GM12878 (cell line): ENCODE results near the gene TRPV6.
A peak's percentile ranks its signal among the peaks of the same experiment; 100 is the strongest.

Experiments
- CTCF ChIP-seq, 3 experiments: IDR thresholded peaks in 2 of 3; conservative IDR thresholded peaks in 1 of 3; 2 replicates each; pipeline ENCODE4 v1.5.1; 2011; ENCODE audit warnings: low read depth in 3 of 3, low read length in 3 of 3, mild to moderate bottlenecking in 3 of 3, control low read depth in 2 of 3, moderate library complexity in 2 of 3, inconsistent platforms in 1 of 3, mixed read lengths in 1 of 3; ENCODE audit not compliant: control insufficient read depth in 2 of 3, insufficient read depth in 1 of 3; ENCODE audit errors: extremely low read depth in 1 of 3
- ELK1 ChIP-seq: IDR thresholded peaks from 2 replicates; pipeline ENCODE4 v1.6.1; 2012; ENCODE audit warnings: low read depth, low read length, improper control_type of control experiment
- EP300 ChIP-seq, 2 experiments: fragments of 150-350 bp in 1 of 2; IDR thresholded peaks; 2 replicates each; pipeline ENCODE4 v1.6.1; 2011 to 2012; ENCODE audit warnings: low read depth in 2 of 2, low read length in 2 of 2, borderline replicate concordance in 1 of 2, improper control_type of control experiment in 1 of 2, inconsistent platforms in 1 of 2; ENCODE audit not compliant: control insufficient read depth in 1 of 2
- KDM1A ChIP-seq: fragments of 200-600 bp; sonication (generic); IDR thresholded peaks from 2 replicates; pipeline ENCODE4 v1.6.1; 2016; ENCODE audit warnings: borderline replicate concordance
- POLR2A ChIP-seq: IDR thresholded peaks from 2 replicates; pipeline ENCODE4 v1.6.1; 2011; ENCODE audit warnings: low read depth, mild to moderate bottlenecking, low read length
- POLR2AphosphoS5 ChIP-seq: IDR thresholded peaks from 2 replicates; pipeline ENCODE4 v1.6.1; 2011; ENCODE audit warnings: mild to moderate bottlenecking, low read length, inconsistent platforms
- RAD21 ChIP-seq: IDR thresholded peaks from 2 replicates; pipeline ENCODE4 v1.6.1; 2011; ENCODE audit warnings: mild to moderate bottlenecking, low read depth, low read length, moderate library complexity; ENCODE audit not compliant: insufficient read depth
- TAF1 ChIP-seq: IDR thresholded peaks from 2 replicates; pipeline ENCODE4 v1.6.1; 2011; ENCODE audit warnings: mild to moderate bottlenecking, low read depth, low read length, borderline replicate concordance
- ZNF207 ChIP-seq: fragments of 450-650 bp; IDR thresholded peaks from 2 replicates; pipeline ENCODE4 v1.6.1; 2014; ENCODE audit warnings: antibody characterized with exemption, mild to moderate bottlenecking, borderline replicate concordance
- ZNF274 ChIP-seq: IDR thresholded peaks from one replicate; pipeline ENCODE4 v1.8.0; 2011; ENCODE audit not compliant: insufficient read length, insufficient read depth
- TF ChIP-seq, protein P1 (sequence below): IDR thresholded peaks from 2 replicates; pipeline ENCODE4 v1.6.1; 2011; ENCODE audit warnings: borderline replicate concordance, low read depth, mild to moderate bottlenecking, moderate library complexity, mixed read lengths, low read length; ENCODE audit not compliant: insufficient read depth; ENCODE audit errors: extremely low read length
- TF ChIP-seq, protein P2 (sequence below): IDR thresholded peaks from 2 replicates; pipeline ENCODE4 v1.6.1; 2011; ENCODE audit warnings: low read depth, low read length, improper control_type of control experiment, borderline replicate concordance

GRCh38 chr7:142873281-142873784 lies 12.2 kb downstream of the TRPV6 start:
- TF ChIP-seq EP300 (IDR thresholded peaks at IDR 0.05; ENCODE audit: borderline replicate concordance in 1 of 2, control insufficient read depth in 1 of 2, low read depth in 2 of 2, low read length in 2 of 2) (no peak), ZNF274 (no peak), RAD21 (peak; percentile 28; the same call in 1 of the 2 replicates), CTCF (IDR thresholded peaks at IDR 0.05 in 2 of 3, conservative IDR thresholded peaks at IDR 0.05 in 1 of 3; ENCODE audit: control insufficient read depth in 2 of 3, extremely low read depth in 1 of 3, insufficient read depth in 1 of 3, low read depth in 3 of 3, low read length in 3 of 3) (peak; percentile 52 to 81 (median 76)), ELK1 (no peak), POLR2A (no peak), ZNF207 (no peak), KDM1A (no peak), POLR2AphosphoS5 (no peak), TAF1 (no peak)
- TF ChIP-seq, protein P1, sequence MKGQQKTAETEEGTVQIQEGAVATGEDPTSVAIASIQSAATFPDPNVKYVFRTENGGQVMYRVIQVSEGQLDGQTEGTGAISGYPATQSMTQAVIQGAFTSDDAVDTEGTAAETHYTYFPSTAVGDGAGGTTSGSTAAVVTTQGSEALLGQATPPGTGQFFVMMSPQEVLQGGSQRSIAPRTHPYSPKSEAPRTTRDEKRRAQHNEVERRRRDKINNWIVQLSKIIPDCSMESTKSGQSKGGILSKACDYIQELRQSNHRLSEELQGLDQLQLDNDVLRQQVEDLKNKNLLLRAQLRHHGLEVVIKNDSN: no peak
- TF ChIP-seq, protein P2, sequence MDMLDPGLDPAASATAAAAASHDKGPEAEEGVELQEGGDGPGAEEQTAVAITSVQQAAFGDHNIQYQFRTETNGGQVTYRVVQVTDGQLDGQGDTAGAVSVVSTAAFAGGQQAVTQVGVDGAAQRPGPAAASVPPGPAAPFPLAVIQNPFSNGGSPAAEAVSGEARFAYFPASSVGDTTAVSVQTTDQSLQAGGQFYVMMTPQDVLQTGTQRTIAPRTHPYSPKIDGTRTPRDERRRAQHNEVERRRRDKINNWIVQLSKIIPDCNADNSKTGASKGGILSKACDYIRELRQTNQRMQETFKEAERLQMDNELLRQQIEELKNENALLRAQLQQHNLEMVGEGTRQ: no peak
